ENCODE measurements around the gene GGT5.

- no peak for TF ChIP-seq CTCF (conservative IDR thresholded peaks at IDR 0.05)
- no peak for TF ChIP-seq EZH2 (IDR thresholded peaks at IDR 0.05; ENCODE audit: low read depth)
These were observed 616 bp downstream of the GGT5 start for GRCh38 chr22:24244144-24244787.

Measured in PC-9 (cell line).